ENCODE measurements around the gene SLC4A2. TPM values are rescaled to one million over a fixed set of nuclear protein-coding genes. Genes with fewer than 3 reads are reported as not detected.

The SLC4A2 gene
- total RNA-seq, 1 donor from 2014 or later, result 31.3 TPM

- no peaks in the 10 kb centered on the region for H3K9me3 ChIP-seq (ENCODE audit: control insufficient read depth in 3 of 3, low read length in 3 of 3)
- H3K27me3 ChIP-seq (ENCODE audit: control insufficient read depth in 3 of 3, insufficient read depth in 3 of 3, low read length in 3 of 3), result no peaks in the 10 kb centered on the region
- peaks cover 4 to 7% (median 5%) of the 10 kb centered on the region in 3 donors for H3K4me1 ChIP-seq (ENCODE audit: control insufficient read depth in 3 of 3, insufficient read depth in 3 of 3, low read length in 3 of 3)
- no peak overlapping the region for H3K9ac ChIP-seq (ENCODE audit: low read depth in 1 of 3, low read length in 3 of 3)
- peaks cover 22 to 27% (median 23%) of the 10 kb centered on the region in 3 donors for H3K36me3 ChIP-seq (ENCODE audit: control insufficient read depth in 3 of 3, insufficient read depth in 3 of 3, low read length in 3 of 3)
- no peak overlapping the region for H3K4me3 ChIP-seq (ENCODE audit: low read length in 3 of 3)
- no peak overlapping the region for H3K27ac ChIP-seq (ENCODE audit: low read depth, low read length)
Observed at GRCh38 chr7:151115121-151115835, 55.9 kb downstream of the SLC4A2 start.

GRCh38 chr7:151115836-151116418 is 56.5 kb downstream of the SLC4A2 start:
- no peak overlapping the region for H3K4me3 ChIP-seq (ENCODE audit: low read length in 3 of 3)
- H3K9ac ChIP-seq (ENCODE audit: low read depth in 1 of 3, low read length in 3 of 3), result no peak overlapping the region
- no peak overlapping the region for H3K27ac ChIP-seq (ENCODE audit: low read depth, low read length)
- peaks cover under 1 to 4% (median under 1%) of the 10 kb centered on the region in 3 donors for H3K4me1 ChIP-seq (ENCODE audit: control insufficient read depth in 3 of 3, insufficient read depth in 3 of 3, low read length in 3 of 3)
- peaks cover 27 to 34% (median 30%) of the 10 kb centered on the region in 3 donors for H3K36me3 ChIP-seq (ENCODE audit: control insufficient read depth in 3 of 3, insufficient read depth in 3 of 3, low read length in 3 of 3)
- H3K9me3 ChIP-seq (ENCODE audit: control insufficient read depth in 3 of 3, low read length in 3 of 3), result no peaks in the 10 kb centered on the region
- H3K27me3 ChIP-seq (ENCODE audit: control insufficient read depth in 3 of 3, insufficient read depth in 3 of 3, low read length in 3 of 3), result no peaks in the 10 kb centered on the region

GRCh38 chr7:151116603-151117440 is 57.4 kb downstream of the SLC4A2 start:
- Histone ChIP-seq H3K27ac (ENCODE audit: low read depth, low read length) (no peak overlapping the region), H3K9ac (ENCODE audit: low read depth in 1 of 3, low read length in 3 of 3) (no peak overlapping the region), H3K36me3 (ENCODE audit: control insufficient read depth in 3 of 3, insufficient read depth in 3 of 3, low read length in 3 of 3) (peaks cover 30 to 42% (median 35%) of the 10 kb centered on the region in 3 donors), H3K27me3 (ENCODE audit: control insufficient read depth in 3 of 3, insufficient read depth in 3 of 3, low read length in 3 of 3) (no peaks in the 10 kb centered on the region), H3K4me1 (ENCODE audit: control insufficient read depth in 3 of 3, insufficient read depth in 3 of 3, low read length in 3 of 3) (no peaks in the 10 kb centered on the region), H3K4me3 (ENCODE audit: low read length in 3 of 3) (no peak overlapping the region), H3K9me3 (ENCODE audit: control insufficient read depth in 3 of 3, low read length in 3 of 3) (no peaks in the 10 kb centered on the region)

DNA sequence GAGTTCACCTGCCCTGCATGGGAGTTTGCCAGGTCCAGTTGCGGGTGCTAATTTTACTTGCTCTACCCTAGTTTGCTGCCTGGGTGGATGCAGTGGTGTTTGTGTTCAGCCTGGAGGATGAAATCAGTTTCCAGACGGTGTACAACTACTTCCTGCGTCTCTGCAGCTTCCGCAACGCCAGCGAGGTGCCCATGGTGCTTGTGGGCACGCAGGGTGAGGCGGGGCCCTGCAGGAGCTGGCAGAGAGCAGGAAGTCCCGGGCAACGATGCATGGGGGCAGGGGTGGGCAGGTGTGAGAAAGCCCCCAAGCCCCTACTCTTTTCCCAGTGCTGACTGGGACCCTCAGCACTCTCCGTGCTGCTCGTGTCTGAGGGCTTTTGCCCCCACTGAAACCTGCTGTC is 58.2 kb downstream of the SLC4A2 start:
- no peak overlapping the region for H3K4me3 ChIP-seq (ENCODE audit: low read length in 3 of 3)
- H3K27ac ChIP-seq (ENCODE audit: low read depth, low read length), result no peak overlapping the region
- no peaks in the 10 kb centered on the region for H3K9me3 ChIP-seq (ENCODE audit: control insufficient read depth in 3 of 3, low read length in 3 of 3)
- H3K4me1 ChIP-seq (ENCODE audit: control insufficient read depth in 3 of 3, insufficient read depth in 3 of 3, low read length in 3 of 3), result no peaks in the 10 kb centered on the region
- no peaks in the 10 kb centered on the region for H3K27me3 ChIP-seq (ENCODE audit: control insufficient read depth in 3 of 3, insufficient read depth in 3 of 3, low read length in 3 of 3)
- H3K9ac ChIP-seq (ENCODE audit: low read depth in 1 of 3, low read length in 3 of 3), result no peak overlapping the region
- peaks cover 30 to 43% (median 35%) of the 10 kb centered on the region in 3 donors for H3K36me3 ChIP-seq (ENCODE audit: control insufficient read depth in 3 of 3, insufficient read depth in 3 of 3, low read length in 3 of 3)

GRCh38 chr7:151118108-151119054 is 59.0 kb downstream of the SLC4A2 start:
- H3K27me3 ChIP-seq (ENCODE audit: control insufficient read depth in 3 of 3, insufficient read depth in 3 of 3, low read length in 3 of 3), result no peaks in the 10 kb centered on the region
- no peaks in the 10 kb centered on the region for H3K4me1 ChIP-seq (ENCODE audit: control insufficient read depth in 3 of 3, insufficient read depth in 3 of 3, low read length in 3 of 3)
- H3K4me3 ChIP-seq (ENCODE audit: low read length in 3 of 3), result no peak overlapping the region
- no peak overlapping the region for H3K9ac ChIP-seq (ENCODE audit: low read depth in 1 of 3, low read length in 3 of 3)
- no peaks in the 10 kb centered on the region for H3K9me3 ChIP-seq (ENCODE audit: control insufficient read depth in 3 of 3, low read length in 3 of 3)
- no peak overlapping the region for H3K27ac ChIP-seq (ENCODE audit: low read depth, low read length)
- H3K36me3 ChIP-seq (ENCODE audit: control insufficient read depth in 3 of 3, insufficient read depth in 3 of 3, low read length in 3 of 3), result peaks cover 33 to 43% (median 35%) of the 10 kb centered on the region in 3 donors

GRCh38 chr7:151119055-151119415 is 59.6 kb downstream of the SLC4A2 start:
- no peak overlapping the region for H3K27ac ChIP-seq (ENCODE audit: low read depth, low read length)
- H3K9me3 ChIP-seq (ENCODE audit: control insufficient read depth in 3 of 3, low read length in 3 of 3), result no peaks in the 10 kb centered on the region
- peaks cover 33 to 43% (median 35%) of the 10 kb centered on the region in 3 donors for H3K36me3 ChIP-seq (ENCODE audit: control insufficient read depth in 3 of 3, insufficient read depth in 3 of 3, low read length in 3 of 3)
- H3K4me1 ChIP-seq (ENCODE audit: control insufficient read depth in 3 of 3, insufficient read depth in 3 of 3, low read length in 3 of 3), result peaks cover under 1 to 2% (median under 1%) of the 10 kb centered on the region in 3 donors
- H3K27me3 ChIP-seq (ENCODE audit: control insufficient read depth in 3 of 3, insufficient read depth in 3 of 3, low read length in 3 of 3), result no peaks in the 10 kb centered on the region
- H3K4me3 ChIP-seq (ENCODE audit: low read length in 3 of 3), result no peak overlapping the region
- no peak overlapping the region for H3K9ac ChIP-seq (ENCODE audit: low read depth in 1 of 3, low read length in 3 of 3)

DNA sequence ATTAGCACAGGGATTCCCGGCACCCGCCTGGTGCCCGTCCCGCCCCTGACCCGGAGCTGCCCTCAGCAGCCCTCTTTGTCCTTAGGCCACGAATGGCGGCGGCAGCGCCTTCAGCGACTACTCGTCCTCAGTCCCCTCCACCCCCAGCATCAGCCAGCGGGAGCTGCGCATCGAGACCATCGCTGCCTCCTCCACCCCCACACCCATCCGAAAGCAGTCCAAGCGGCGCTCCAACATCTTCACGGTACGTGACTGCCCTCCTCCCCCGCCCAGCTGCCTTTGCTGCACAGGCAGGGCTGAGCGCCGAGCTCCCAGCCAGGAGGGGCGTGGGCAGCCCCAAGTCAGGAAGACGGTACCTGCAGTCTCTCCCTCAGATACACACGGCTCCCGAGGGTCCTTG is 60.5 kb downstream of the SLC4A2 start:
- peaks cover 35 to 44% (median 39%) of the 10 kb centered on the region in 3 donors for H3K36me3 ChIP-seq (ENCODE audit: control insufficient read depth in 3 of 3, insufficient read depth in 3 of 3, low read length in 3 of 3)
- H3K9ac ChIP-seq (ENCODE audit: low read depth in 1 of 3, low read length in 3 of 3), result no peak overlapping the region
- H3K9me3 ChIP-seq (ENCODE audit: control insufficient read depth in 3 of 3, low read length in 3 of 3), result no peaks in the 10 kb centered on the region
- H3K27ac ChIP-seq (ENCODE audit: low read depth, low read length), result no peak overlapping the region
- peaks cover 3 to 10% (median 6%) of the 10 kb centered on the region in 3 donors for H3K4me1 ChIP-seq (ENCODE audit: control insufficient read depth in 3 of 3, insufficient read depth in 3 of 3, low read length in 3 of 3)
- no peak overlapping the region for H3K4me3 ChIP-seq (ENCODE audit: low read length in 3 of 3)
- no peaks in the 10 kb centered on the region for H3K27me3 ChIP-seq (ENCODE audit: control insufficient read depth in 3 of 3, insufficient read depth in 3 of 3, low read length in 3 of 3)

DNA sequence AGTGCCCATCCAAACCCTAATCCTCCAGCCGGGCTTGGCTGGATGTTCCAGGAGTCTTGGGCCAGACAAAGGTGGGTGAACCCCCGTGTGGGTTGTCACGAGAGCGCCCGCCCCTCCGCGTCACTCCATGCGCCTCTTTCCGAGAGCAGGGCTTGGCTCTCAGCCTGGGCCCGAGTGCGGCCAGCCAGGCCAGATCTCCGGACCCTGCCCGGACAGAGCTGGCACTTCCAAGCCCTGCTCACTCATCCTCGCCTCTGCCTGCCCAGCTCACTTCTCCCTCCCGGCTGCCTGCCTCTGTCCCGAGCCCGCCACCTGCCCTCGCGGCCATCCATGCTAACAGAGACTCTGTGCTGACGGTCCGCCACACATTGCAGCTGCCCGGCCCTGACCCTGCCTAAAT is 61.5 kb downstream of the SLC4A2 start:
- peaks cover 10 to 18% (median 15%) of the 10 kb centered on the region in 3 donors for H3K4me1 ChIP-seq (ENCODE audit: control insufficient read depth in 3 of 3, insufficient read depth in 3 of 3, low read length in 3 of 3)
- no peak overlapping the region for H3K27ac ChIP-seq (ENCODE audit: low read depth, low read length)
- H3K27me3 ChIP-seq (ENCODE audit: control insufficient read depth in 3 of 3, insufficient read depth in 3 of 3, low read length in 3 of 3), result no peaks in the 10 kb centered on the region
- H3K36me3 ChIP-seq (ENCODE audit: control insufficient read depth in 3 of 3, insufficient read depth in 3 of 3, low read length in 3 of 3), result peaks cover 35 to 46% (median 39%) of the 10 kb centered on the region in 3 donors
- H3K9me3 ChIP-seq (ENCODE audit: control insufficient read depth in 3 of 3, low read length in 3 of 3), result no peaks in the 10 kb centered on the region
- H3K9ac ChIP-seq (ENCODE audit: low read depth in 1 of 3, low read length in 3 of 3), result no peak overlapping the region
- no peak overlapping the region for H3K4me3 ChIP-seq (ENCODE audit: low read length in 3 of 3)

GRCh38 chr7:151121380-151122170 is 62.2 kb downstream of the SLC4A2 start:
- Histone ChIP-seq H3K27me3 (ENCODE audit: control insufficient read depth in 3 of 3, insufficient read depth in 3 of 3, low read length in 3 of 3) (no peaks in the 10 kb centered on the region), H3K4me3 (ENCODE audit: low read length in 3 of 3) (no peak overlapping the region), H3K9ac (ENCODE audit: low read depth in 1 of 3, low read length in 3 of 3) (no peak overlapping the region), H3K36me3 (ENCODE audit: control insufficient read depth in 3 of 3, insufficient read depth in 3 of 3, low read length in 3 of 3) (peaks cover 35 to 46% (median 39%) of the 10 kb centered on the region in 3 donors), H3K9me3 (ENCODE audit: control insufficient read depth in 3 of 3, low read length in 3 of 3) (no peaks in the 10 kb centered on the region), H3K27ac (ENCODE audit: low read depth, low read length) (no peak overlapping the region), H3K4me1 (ENCODE audit: control insufficient read depth in 3 of 3, insufficient read depth in 3 of 3, low read length in 3 of 3) (peaks cover 10 to 21% (median 19%) of the 10 kb centered on the region in 3 donors)
